Smooth muscle cell (in vitro differentiated cells): ENCODE measurements around the gene TLCD3B. TPM values are rescaled to one million over a fixed set of nuclear protein-coding genes. Genes with fewer than 3 reads are reported as not detected.

Source experiments
- DNase-seq: peaks from one replicate; lab custom pipeline; 2025; ENCODE audit not compliant: unreplicated experiment; lab: John Stamatoyannopoulos, UW
- H2AFZ ChIP-seq: fragments of 200-600 bp; sonication (generic); 2 replicates; pipeline ENCODE4 v1.6.0; 2016; ENCODE audit warnings: antibody characterized with exemption, low read depth, mild to moderate bottlenecking
- H3F3A ChIP-seq: fragments of 200-600 bp; sonication (generic); 2 replicates; pipeline ENCODE4 v1.6.0; 2017; ENCODE audit warnings: antibody characterized with exemption, low read depth
- H3K27ac ChIP-seq: fragments of 200-600 bp; sonication (generic); 2 replicates; pipeline ENCODE4 v1.5.1; 2016; ENCODE audit warnings: low read depth, mild to moderate bottlenecking
- H3K27me3 ChIP-seq: fragments of 200-600 bp; sonication (generic); 2 replicates; pipeline ENCODE4 v1.6.1; 2016; ENCODE audit warnings: low read depth, mild to moderate bottlenecking
- H3K36me3 ChIP-seq: fragments of 200-600 bp; sonication (generic); 2 replicates; pipeline ENCODE4 v1.5.1; 2016; ENCODE audit warnings: low read depth
- H3K4me1 ChIP-seq: fragments of 200-600 bp; sonication (generic); 2 replicates; pipeline ENCODE4 v1.5.1; 2016; ENCODE audit warnings: low read depth
- H3K4me2 ChIP-seq: fragments of 200-600 bp; sonication (generic); 2 replicates; pipeline ENCODE4 v1.6.0; 2016; ENCODE audit warnings: mild to moderate bottlenecking
- H3K4me3 ChIP-seq: fragments of 200-600 bp; sonication (generic); 2 replicates; pipeline ENCODE4 v1.5.1; 2016; ENCODE audit warnings: mild to moderate bottlenecking
- H3K79me2 ChIP-seq: fragments of 200-600 bp; sonication (generic); 2 replicates; pipeline ENCODE4 v1.6.0; 2016; ENCODE audit warnings: low read depth, mild to moderate bottlenecking
- H3K9ac ChIP-seq: fragments of 200-600 bp; sonication (generic); 2 replicates; pipeline ENCODE4 v1.6.0; 2016; ENCODE audit warnings: low read depth
- H3K9me3 ChIP-seq: fragments of 200-600 bp; sonication (generic); replicated peaks from 2 replicates; pipeline ENCODE4 v1.5.1; 2016; ENCODE audit warnings: low read depth
- H4K20me1 ChIP-seq: fragments of 200-600 bp; sonication (generic); 2 replicates; pipeline ENCODE4 v1.6.0; 2016; ENCODE audit warnings: low read depth
- CTCF ChIP-seq: fragments of 200-600 bp; sonication (generic); IDR thresholded peaks from 2 replicates; pipeline ENCODE4 v1.5.1; 2017; ENCODE audit warnings: borderline replicate concordance, mild to moderate bottlenecking, antibody characterized with exemption; ENCODE audit not compliant: insufficient read depth, poor library complexity, severe bottlenecking
- WGBS: methylation state at CpG from one replicate; pipeline ENCODE4 v1.1.7; 2016; ENCODE audit warnings: low lambda C conversion rate; 5-methylcytosine and 5-hydroxymethylcytosine counted together
- polyA plus RNA-seq: library from polyadenylated mRNA; unstranded; fragments of >200 nt; fragmentation: Nextera tagmentation; extraction: Ambion mirVana; gene quantifications from 2 replicates; pipeline ENCODE4 v1.2.1, GENCODE V29; 2016
- total RNA-seq: library from RNA; depleted of rRNA; stranded (reverse); fragments of >200 nt; gene quantifications from 2 replicates; pipeline ENCODE4 v1.2.3, GENCODE V29; 2014

Gene TLCD3B
- total and polyA plus RNA-seq, 2 experiments from 2014 or later, result 0.45 to 0.48 TPM

- 27% methylated on average over 27 of the region's 31 CpGs for WGBS
- H3F3A ChIP-seq, result no peaks in the 10 kb centered on the region
- no peak overlapping the region for H2AFZ ChIP-seq
- no peaks in the 10 kb centered on the region for H3K79me2 ChIP-seq
- H3K27ac ChIP-seq, result no peak overlapping the region
- H3K9ac ChIP-seq, result no peak overlapping the region
- no peak for DNase-seq
- no peaks in the 10 kb centered on the region for H4K20me1 ChIP-seq
- peak overlapping the region; percentile 47 for H3K4me3 ChIP-seq
- H3K36me3 ChIP-seq, result no peaks in the 10 kb centered on the region
- peaks cover 31% of the 10 kb centered on the region for H3K27me3 ChIP-seq
- no peak for TF ChIP-seq CTCF
- H3K4me1 ChIP-seq, result peaks cover 14% of the 10 kb centered on the region
- peak overlapping the region; percentile 93 for H3K4me2 ChIP-seq
- no peaks in the 10 kb centered on the region for H3K9me3 ChIP-seq
Measured at GRCh38 chr16:30011714-30012504, 19.2 kb downstream of the TLCD3B start.

GRCh38 chr16:30010844-30011713 is 20.0 kb downstream of the TLCD3B start, which contains the start of gene DOC2A:
Gene DOC2A (minus strand): TSS chr16:30011027. CDS start chr16:30010222, 805 bp downstream.
- H4K20me1 ChIP-seq, result no peaks in the 10 kb centered on the region

GRCh38 chr16:30009990-30010843 is 20.9 kb downstream of the TLCD3B start:
- Histone ChIP-seq H3K27ac (no peak overlapping the region), H3F3A (no peaks in the 10 kb centered on the region), H3K4me3 (peak overlapping the region; percentile 47), H3K9me3 (no peaks in the 10 kb centered on the region), H4K20me1 (no peaks in the 10 kb centered on the region), H3K4me2 (peak overlapping the region; percentile 93), H3K79me2 (no peaks in the 10 kb centered on the region), H3K9ac (no peak overlapping the region), H3K27me3 (peaks cover 31% of the 10 kb centered on the region), H3K4me1 (peaks cover 14% of the 10 kb centered on the region), H2AFZ (no peak overlapping the region), H3K36me3 (no peaks in the 10 kb centered on the region)
- 47% methylated on average over 28 of the region's 34 CpGs for WGBS
- TF ChIP-seq CTCF, result no peak
- no peak for DNase-seq

More at GRCh38 chr16:30010844-30011713, 20.0 kb downstream of the TLCD3B start, which contains the start of gene DOC2A:
- no peak for DNase-seq
- Histone ChIP-seq H3F3A (no peaks in the 10 kb centered on the region), H3K4me2 (peak within 1 kb of the TSS; percentile 93), H3K4me3 (peak within 1 kb of the TSS; percentile 47), H3K4me1 (peaks cover 14% of the 10 kb centered on the region), H2AFZ (no peak within 1 kb of the TSS), H3K79me2 (no peaks in the 10 kb centered on the region), H3K27ac (no peak within 1 kb of the TSS), H3K9me3 (no peaks in the 10 kb centered on the region), H3K9ac (no peak within 1 kb of the TSS), H3K27me3 (peaks cover 31% of the 10 kb centered on the region), H3K36me3 (no peaks in the 10 kb centered on the region)
- WGBS, result under 1% methylated on average over 34 of the region's 99 CpGs
- no peak for TF ChIP-seq CTCF
